ENCODE measurements around the gene MRPL52.
A peak's percentile ranks its signal among the peaks of the same experiment; 100 is the strongest.

Gene MRPL52

DNA sequence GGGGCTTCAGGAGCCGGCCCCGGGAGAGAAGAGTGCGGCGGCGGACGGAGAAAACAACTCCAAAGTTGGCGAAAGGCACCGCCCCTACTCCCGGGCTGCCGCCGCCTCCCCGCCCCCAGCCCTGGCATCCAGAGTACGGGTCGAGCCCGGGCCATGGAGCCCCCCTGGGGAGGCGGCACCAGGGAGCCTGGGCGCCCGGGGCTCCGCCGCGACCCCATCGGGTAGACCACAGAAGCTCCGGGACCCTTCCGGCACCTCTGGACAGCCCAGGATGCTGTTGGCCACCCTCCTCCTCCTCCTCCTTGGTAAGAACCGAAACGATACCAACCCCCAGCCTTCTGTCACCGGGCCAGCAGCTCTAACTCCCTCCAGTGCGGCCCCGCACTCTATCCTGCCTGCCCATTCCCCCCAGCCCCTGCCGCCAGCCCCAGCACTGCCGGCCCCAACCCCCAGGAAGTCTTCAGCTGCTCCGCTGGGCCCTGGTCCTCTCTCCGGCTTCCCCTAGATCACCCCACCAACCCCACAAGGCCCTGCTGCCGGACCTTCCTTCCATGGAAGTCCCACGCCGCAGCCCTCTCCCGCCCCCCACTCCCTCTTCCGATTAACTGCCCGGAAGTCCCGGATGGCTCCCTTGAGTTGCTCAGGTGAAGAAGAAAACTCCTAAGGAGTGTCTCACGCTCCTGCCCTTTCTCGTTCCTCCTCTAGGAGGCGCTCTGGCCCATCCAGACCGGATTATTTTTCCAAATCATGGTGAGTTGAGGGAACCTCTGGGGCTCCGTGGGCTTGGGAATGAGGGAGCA, 42.5 kb downstream of the MRPL52 start:
- DNase-seq = peak; percentile 58 to 92 (median 81)
- intact Hi-C loops (cut with DNase I) = no loop called here

DNA sequence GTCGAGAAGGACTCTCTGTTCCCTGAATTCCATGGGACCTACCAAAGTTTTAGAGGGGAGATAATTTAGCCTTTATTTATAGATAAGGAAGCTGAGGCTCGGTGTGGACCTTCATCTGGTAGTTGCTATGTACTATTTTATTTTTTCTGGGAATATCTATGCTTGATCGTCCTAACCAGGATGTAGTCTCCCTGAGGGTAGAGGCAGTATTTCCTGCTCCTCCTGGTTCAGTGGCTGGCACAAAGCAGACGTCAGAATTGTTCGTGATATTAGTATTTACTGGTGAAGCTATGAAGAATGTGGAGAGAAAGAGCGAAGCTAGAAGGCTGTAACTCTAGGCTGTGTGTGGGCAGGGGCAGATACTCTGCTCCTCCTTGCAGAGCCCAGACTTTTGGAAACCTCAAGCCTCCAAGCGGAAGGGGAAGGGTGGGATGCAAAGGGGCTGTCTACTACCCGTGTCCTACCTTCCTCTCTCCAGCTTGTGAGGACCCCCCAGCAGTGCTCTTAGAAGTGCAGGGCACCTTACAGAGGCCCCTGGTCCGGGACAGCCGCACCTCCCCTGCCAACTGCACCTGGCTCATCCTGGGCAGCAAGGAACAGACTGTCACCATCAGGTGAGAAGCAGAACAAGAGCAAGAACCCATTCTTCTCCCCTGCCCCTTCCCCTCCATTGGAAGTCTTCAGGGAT, 43.3 kb downstream of the MRPL52 start:
- DNase-seq = no peak
- intact Hi-C loops (cut with DNase I) = no loop called here

DNA sequence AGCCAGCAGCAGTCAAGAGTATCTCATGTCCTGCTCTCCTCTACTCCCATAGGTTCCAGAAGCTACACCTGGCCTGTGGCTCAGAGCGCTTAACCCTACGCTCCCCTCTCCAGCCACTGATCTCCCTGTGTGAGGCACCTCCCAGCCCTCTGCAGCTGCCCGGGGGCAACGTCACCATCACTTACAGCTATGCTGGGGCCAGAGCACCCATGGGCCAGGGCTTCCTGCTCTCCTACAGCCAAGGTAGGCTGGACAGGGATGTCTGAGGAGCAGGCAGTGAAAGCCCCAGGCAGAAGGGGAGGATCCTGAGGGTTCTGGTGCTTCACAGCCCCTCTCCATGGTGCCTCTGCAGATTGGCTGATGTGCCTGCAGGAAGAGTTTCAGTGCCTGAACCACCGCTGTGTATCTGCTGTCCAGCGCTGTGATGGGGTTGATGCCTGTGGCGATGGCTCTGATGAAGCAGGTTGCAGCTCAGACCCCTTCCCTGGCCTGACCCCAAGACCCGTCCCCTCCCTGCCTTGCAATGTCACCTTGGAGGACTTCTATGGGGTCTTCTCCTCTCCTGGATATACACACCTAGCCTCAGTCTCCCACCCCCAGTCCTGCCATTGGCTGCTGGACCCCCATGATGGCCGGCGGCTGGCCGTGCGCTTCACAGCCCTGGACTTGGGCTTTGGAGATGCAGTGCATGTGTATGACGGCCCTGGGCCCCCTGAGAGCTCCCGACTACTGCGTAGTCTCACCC, 45.5 kb downstream of the MRPL52 start:
- intact Hi-C loops (cut with DNase I) = no loop called here
- no peak for DNase-seq

DNA sequence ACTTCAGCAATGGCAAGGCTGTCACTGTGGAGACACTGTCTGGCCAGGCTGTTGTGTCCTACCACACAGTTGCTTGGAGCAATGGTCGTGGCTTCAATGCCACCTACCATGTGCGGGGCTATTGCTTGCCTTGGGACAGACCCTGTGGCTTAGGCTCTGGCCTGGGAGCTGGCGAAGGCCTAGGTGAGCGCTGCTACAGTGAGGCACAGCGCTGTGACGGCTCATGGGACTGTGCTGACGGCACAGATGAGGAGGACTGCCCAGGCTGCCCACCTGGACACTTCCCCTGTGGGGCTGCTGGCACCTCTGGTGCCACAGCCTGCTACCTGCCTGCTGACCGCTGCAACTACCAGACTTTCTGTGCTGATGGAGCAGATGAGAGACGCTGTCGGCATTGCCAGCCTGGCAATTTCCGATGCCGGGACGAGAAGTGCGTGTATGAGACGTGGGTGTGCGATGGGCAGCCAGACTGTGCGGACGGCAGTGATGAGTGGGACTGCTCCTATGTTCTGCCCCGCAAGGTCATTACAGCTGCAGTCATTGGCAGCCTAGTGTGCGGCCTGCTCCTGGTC, 46.1 kb downstream of the MRPL52 start:
- no peak for DNase-seq
- intact Hi-C loops (cut with DNase I) = no loop called here

DNA sequence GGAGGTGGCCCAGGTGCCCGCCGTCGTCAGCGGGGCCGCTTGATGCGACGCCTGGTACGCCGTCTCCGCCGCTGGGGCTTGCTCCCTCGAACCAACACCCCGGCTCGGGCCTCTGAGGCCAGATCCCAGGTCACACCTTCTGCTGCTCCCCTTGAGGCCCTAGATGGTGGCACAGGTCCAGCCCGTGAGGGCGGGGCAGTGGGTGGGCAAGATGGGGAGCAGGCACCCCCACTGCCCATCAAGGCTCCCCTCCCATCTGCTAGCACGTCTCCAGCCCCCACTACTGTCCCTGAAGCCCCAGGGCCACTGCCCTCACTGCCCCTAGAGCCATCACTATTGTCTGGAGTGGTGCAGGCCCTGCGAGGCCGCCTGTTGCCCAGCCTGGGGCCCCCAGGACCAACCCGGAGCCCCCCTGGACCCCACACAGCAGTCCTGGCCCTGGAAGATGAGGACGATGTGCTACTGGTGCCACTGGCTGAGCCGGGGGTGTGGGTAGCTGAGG, 47.4 kb downstream of the MRPL52 start:
- intact Hi-C loops (cut with DNase I) = no loop called here
- no peak for DNase-seq

DNA sequence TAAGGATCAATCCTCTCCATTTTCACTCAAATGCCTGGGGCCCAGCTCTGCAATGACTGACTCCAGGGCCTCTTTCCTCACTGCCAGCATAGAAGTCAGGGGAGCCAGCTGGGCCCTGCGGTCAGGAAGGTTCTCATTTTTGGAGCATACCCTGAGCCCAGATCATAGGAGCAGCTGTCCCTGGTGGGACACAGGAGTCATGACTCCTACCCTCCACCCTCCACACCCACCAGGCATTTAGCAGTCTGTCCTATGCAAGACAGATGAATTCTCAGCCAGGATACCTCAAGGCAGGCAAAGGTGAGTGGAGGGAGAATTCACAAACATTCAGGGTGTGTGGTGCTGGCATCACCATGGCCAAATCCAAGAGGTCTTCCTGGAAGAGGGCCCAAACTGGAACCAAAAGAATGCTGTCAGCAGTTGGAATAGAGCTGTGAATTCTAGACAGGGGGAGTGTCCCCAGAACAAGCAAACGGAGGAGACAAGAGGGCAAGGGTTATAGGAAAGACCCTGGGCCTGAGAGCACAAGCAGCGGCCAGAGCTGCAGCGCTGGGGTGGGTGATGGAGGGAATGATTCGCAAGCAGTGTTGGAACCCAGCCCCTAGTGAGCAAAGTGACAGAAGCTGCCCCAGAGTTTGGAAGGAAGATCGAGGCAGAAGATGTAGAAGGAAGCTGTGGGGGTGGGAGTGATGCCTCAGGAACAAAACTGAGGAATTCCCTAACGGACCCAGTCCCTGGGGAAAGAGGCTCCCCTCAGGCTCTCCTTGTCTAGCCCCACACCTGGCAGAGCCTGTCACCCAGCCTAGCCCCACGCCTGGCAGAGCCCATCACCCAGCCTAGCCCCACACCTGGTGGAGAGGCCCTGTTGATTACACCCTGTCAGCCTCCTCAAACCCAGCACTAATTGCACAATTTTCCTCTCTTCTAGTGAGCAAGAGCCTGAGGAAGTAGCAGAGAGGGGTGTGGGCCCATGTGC, 48.9 kb downstream of the MRPL52 start:
- no peak for DNase-seq
- intact Hi-C loops (cut with DNase I) = no loop called here

DNA sequence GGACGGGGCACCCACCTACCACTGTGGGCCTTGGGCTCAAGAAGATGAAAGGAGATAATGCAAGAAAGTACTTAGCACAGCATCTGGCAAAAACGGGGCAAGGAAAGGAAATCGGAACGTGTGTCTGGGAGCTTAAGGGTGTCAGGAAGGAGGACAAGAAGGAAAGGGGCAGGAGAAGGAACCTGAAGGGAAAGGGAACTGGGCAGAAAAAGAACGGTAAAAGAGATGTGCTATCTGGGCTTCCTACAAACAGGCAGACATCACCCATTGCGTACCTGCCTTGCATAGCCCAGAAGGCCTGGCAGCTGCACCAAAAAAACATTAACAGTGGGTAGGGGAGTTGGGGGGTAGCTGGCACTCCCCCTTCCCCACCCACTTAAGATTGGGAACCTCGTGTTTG, 52.4 kb downstream of the MRPL52 start:
- intact Hi-C loops (cut with DNase I) = no loop called here

DNA sequence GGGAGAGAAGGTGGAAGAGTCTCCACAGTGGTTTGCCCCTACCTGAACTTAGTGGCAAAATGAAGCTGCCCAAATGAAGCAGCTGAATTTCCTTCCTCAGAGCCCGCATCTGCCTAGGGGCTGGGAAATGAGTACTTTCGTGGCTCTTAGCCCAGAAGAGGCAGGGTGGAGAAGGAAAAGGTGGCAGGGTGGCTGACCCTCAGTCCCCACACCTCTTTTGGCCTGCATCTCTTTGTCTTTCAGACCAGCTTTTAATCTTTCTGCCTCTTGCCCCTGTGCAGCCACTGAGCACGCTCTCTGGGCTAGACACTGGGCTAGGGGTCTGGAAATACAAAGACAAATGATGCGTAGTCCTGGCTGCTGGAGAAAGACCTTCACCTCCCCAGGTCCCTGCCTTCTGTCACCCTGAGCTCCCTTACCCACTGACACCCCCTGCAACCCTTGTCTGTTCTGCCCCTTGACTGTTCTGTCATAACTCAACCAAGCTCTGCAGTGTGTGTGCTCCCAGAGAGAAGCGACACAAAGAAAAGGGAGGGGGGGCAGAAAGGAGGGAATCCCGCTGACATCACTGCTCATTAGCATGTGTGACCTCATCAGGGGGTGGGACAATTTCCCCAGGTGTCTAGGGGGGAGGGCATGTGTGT, 53.0 kb downstream of the MRPL52 start:
- intact Hi-C loops (cut with DNase I) = no loop called here
- DNase-seq = peak; percentile 34 to 91 (median 72)

More for the DNA sequence above, 52.4 kb downstream of the MRPL52 start:
- no peak for DNase-seq

DNA sequence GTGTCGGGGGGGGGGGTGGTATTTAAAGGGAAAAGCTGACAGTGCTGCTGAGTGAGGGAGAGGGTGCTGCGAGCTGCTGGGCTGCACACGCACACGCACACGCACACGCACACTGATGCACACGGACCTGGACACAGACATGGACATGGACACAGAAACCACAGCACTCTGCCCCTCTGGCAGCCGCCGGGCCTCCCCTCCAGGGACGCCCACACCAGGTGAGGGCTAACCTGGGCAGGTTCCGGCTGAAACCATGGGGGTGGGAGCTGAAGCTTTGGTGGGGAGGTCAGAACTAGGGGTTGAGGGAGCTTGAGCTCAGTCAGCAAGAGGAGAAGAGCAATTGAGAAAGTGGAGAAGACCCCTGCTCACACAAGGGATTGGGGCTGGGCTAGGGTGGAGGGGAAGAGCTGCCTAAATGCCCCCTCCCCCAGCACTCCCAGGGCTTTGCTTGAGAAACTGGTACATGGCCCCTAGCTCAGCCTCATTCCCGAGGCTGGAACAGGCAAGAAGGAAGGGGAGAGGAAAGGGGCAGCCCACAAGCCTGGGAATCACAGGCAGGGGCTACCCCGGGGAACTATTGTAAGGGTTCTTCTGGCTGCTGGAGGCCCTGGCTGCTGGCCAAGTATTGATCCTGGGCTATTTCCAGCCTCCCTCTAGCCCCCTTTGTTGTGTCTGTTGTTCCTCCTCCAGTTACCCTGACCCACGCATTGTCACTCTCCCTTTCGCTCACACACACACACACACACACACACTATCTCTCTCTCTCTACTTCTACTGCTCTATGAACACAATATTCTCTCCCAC, 53.7 kb downstream of the MRPL52 start, which contains the start of gene REM2:
Gene REM2 (plus strand): TSS at position 50 of the 804 bp plus-strand sequence. CDS start 66 bp downstream, at position 116.
- intact Hi-C loops (cut with DNase I) = no loop called here
- DNase-seq = peak in 7 of 42 donors; percentile 26 to 55 (median 31)

DNA sequence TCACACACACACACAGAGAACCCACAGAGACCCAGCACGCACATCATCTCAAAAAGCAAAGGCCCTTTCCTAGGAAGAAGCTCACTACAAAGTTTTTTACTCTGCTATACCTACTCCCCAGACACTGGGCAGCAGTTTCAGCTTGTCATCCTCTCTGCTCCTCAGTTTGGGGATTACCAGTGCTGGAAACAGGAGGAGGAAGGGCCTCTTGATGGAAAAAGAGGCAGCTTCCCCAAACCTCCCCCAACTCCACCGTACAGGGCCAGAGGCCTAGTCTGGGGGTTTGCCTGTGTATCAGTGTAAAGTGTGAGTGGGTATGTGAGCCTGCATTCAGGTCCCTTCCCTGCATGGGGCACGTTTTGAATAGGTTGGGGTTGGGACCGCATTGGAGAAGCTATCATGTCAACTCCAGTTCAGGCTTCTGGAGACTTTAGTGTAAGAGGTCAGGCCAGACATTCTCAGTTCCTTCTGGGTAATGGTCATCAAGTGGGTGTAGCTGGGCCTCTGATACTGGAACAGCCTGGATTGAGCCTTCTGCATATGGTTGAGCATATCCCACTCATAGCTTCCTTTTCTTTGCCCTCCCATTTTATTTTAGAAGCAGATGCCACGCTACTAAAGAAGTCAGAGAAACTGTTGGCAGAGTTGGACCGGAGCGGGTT, 54.5 kb downstream of the MRPL52 start:
- no peak for DNase-seq
- intact Hi-C loops (cut with DNase I) = no loop called here
